HEK293T (cell line): ENCODE data around the gene SNRPE.
"Not testable (repeated sequence)": the region's sequence is repeated elsewhere in the genome, so short reads cannot be mapped to it uniquely, and the experiment has no call there.

Source experiments
- CTCF ChIA-PET: fragments of 350-600 bp; formaldehyde crosslinking; extraction: SDS; loops from one replicate; lab custom pipeline; 2021; ENCODE audit warnings: antibody characterized with exemption, inconsistent platforms; lab: Yijun Ruan, JAX
- POLR2A ChIA-PET: fragments of 350-600 bp; formaldehyde crosslinking; extraction: SDS; loops from one replicate; lab custom pipeline; 2020; ENCODE audit warnings: antibody characterized with exemption, inconsistent platforms; lab: Yijun Ruan, JAX
- DNase-seq: peaks from one replicate; pipeline ENCODE4 v3.0.0; 2012; ENCODE audit warnings: mixed read lengths; ENCODE audit errors: extremely low spot score
- ARNT ChIP-seq: fragments of 450-650 bp; IDR thresholded peaks from 2 replicates; pipeline ENCODE4 v1.6.1; 2017; ENCODE audit warnings: mild to moderate bottlenecking
- BHLHE40 ChIP-seq: fragments of 450-650 bp; IDR thresholded peaks from 2 replicates; pipeline ENCODE4 v1.6.1; 2016; ENCODE audit warnings: mild to moderate bottlenecking, moderate library complexity, borderline replicate concordance
- CTBP1 ChIP-seq: fragments of 450-650 bp; IDR thresholded peaks from 2 replicates; pipeline ENCODE4 v1.6.1; 2016; ENCODE audit warnings: borderline replicate concordance
- ELF4 ChIP-seq: fragments of 450-650 bp; IDR thresholded peaks from 2 replicates; pipeline ENCODE4 v1.6.1; 2017; ENCODE audit warnings: antibody characterized with exemption
- FOXA1 ChIP-seq: fragments of 450-650 bp; IDR thresholded peaks from 2 replicates; pipeline ENCODE4 v1.6.1; 2016; ENCODE audit warnings: mild to moderate bottlenecking
- FOXK2 ChIP-seq: fragments of 450-650 bp; IDR thresholded peaks from 2 replicates; pipeline ENCODE4 v1.6.1; 2016; ENCODE audit warnings: mild to moderate bottlenecking
- FOXM1 ChIP-seq: fragments of 450-650 bp; IDR thresholded peaks from 2 replicates; pipeline ENCODE4 v1.6.1; 2017; ENCODE audit warnings: mild to moderate bottlenecking, borderline replicate concordance
- HDGF ChIP-seq: fragments of 450-650 bp; IDR thresholded peaks from 2 replicates; pipeline ENCODE4 v1.6.1; 2017; ENCODE audit warnings: antibody characterized with exemption, borderline replicate concordance
- L3MBTL2 ChIP-seq: fragments of 450-650 bp; conservative IDR thresholded peaks from 2 replicates; pipeline ENCODE4 v1.6.1; 2016; ENCODE audit warnings: mild to moderate bottlenecking
- LEF1 ChIP-seq: fragments of 450-650 bp; IDR thresholded peaks from 2 replicates; pipeline ENCODE4 v1.6.1; 2017; ENCODE audit warnings: mild to moderate bottlenecking, borderline replicate concordance
- NFRKB ChIP-seq: fragments of 450-650 bp; IDR thresholded peaks from 2 replicates; pipeline ENCODE4 v1.6.1; 2016; ENCODE audit warnings: mild to moderate bottlenecking, moderate library complexity
- PKNOX1 ChIP-seq: fragments of 450-650 bp; IDR thresholded peaks from 2 replicates; pipeline ENCODE4 v1.6.1; 2016
- SP1 ChIP-seq: fragments of 450-650 bp; IDR thresholded peaks from 2 replicates; pipeline ENCODE4 v1.6.1; 2017
- SUZ12 ChIP-seq: fragments of 450-650 bp; IDR thresholded peaks from 2 replicates; pipeline ENCODE4 v1.6.1; 2016; ENCODE audit warnings: mild to moderate bottlenecking
- TARDBP ChIP-seq: fragments of 450-650 bp; IDR thresholded peaks from 2 replicates; pipeline ENCODE4 v1.6.1; 2016
- ZNF384 ChIP-seq: fragments of 450-650 bp; IDR thresholded peaks from 2 replicates; pipeline ENCODE4 v1.6.1; 2016

The SNRPE gene

GRCh38 chr1:203828503-203828902 is 32.9 kb upstream of the SNRPE start:
- no peak for DNase-seq
- TF ChIP-seq BHLHE40 (no peak), FOXK2 (no peak), NFRKB (no peak), TARDBP (no peak), SUZ12 (no peak), PKNOX1 (no peak), ELF4 (no peak), CTBP1 (no peak), L3MBTL2 (no peak), SP1 (no peak), LEF1 (no peak), FOXM1 (no peak), FOXA1 (no peak), HDGF (no peak), ZNF384 (no peak), ARNT (no peak)
- CTCF ChIA-PET = no interaction called here
- POLR2A ChIA-PET = no interaction called here

GRCh38 chr1:203829247-203829646 is 32.2 kb upstream of the SNRPE start:
- POLR2A ChIA-PET, CTCF ChIA-PET, DNase-seq: not testable (repeated sequence)

GRCh38 chr1:203835476-203835875 is 25.9 kb upstream of the SNRPE start:
- ChIA-PET POLR2A (no interaction called here), CTCF (no interaction called here)
- no peak for TF ChIP-seq ARNT
- TF ChIP-seq L3MBTL2 = no peak
- no peak for TF ChIP-seq ZNF384
- TF ChIP-seq FOXK2 = no peak
- TF ChIP-seq HDGF = no peak
- TF ChIP-seq NFRKB = no peak
- no peak for TF ChIP-seq CTBP1
- TF ChIP-seq SUZ12 = no peak
- TF ChIP-seq TARDBP = no peak
- no peak for TF ChIP-seq FOXM1
- no peak for TF ChIP-seq BHLHE40
- TF ChIP-seq ELF4 = no peak
- no peak for TF ChIP-seq PKNOX1
- no peak for TF ChIP-seq FOXA1
- TF ChIP-seq LEF1 = no peak
- no peak for TF ChIP-seq SP1
- DNase-seq = no peak

GRCh38 chr1:203839081-203839480 is 22.3 kb upstream of the SNRPE start:
- ChIA-PET POLR2A (no interaction called here), CTCF (no interaction called here)
- no peak for DNase-seq
- no peak for TF ChIP-seq SUZ12
- no peak for TF ChIP-seq ARNT
- no peak for TF ChIP-seq TARDBP
- TF ChIP-seq SP1 = no peak
- TF ChIP-seq PKNOX1 = no peak
- no peak for TF ChIP-seq FOXA1
- TF ChIP-seq CTBP1 = no peak

- no peak for TF ChIP-seq ELF4
- TF ChIP-seq L3MBTL2 = no peak
- TF ChIP-seq FOXK2 = no peak
- no peak for TF ChIP-seq BHLHE40
- POLR2A ChIA-PET = no interaction called here
- no peak for DNase-seq
- CTCF ChIA-PET = no interaction called here
Observed at GRCh38 chr1:203840208-203840808, 21.1 kb upstream of the SNRPE start.

GRCh38 chr1:203842559-203842876 is 18.9 kb upstream of the SNRPE start:
- ChIA-PET CTCF (no interaction called here), POLR2A (no interaction called here)
- no peak for DNase-seq
- TF ChIP-seq SP1 (no peak), PKNOX1 (no peak), NFRKB (no peak), HDGF (no peak), FOXM1 (no peak), ELF4 (no peak), ARNT (no peak), FOXK2 (no peak), BHLHE40 (no peak), LEF1 (no peak), CTBP1 (no peak), SUZ12 (no peak), ZNF384 (no peak)
